Suprapubic skin (tissue), 3 donors: ENCODE results near the gene LRRC46.

Experiments
- POLR2AphosphoS5 ChIP-seq, 3 donors: sonication (generic); formaldehyde crosslinking; IDR thresholded peaks; one replicate each; pipeline ENCODE4 v1.6.1; 2017; ENCODE audit warnings: antibody characterized with exemption in 3 of 3
- TF ChIP-seq, protein P1 (sequence below), 2 donors: fragments of 200-600 bp in 1 of 2; fragments of 450-650 bp in 1 of 2; sonication (generic) in 1 of 2; IDR thresholded peaks; one replicate each; pipeline ENCODE4 v1.5.1; 2016 to 2019; ENCODE audit warnings: antibody characterized with exemption in 2 of 2, mild to moderate bottlenecking in 1 of 2, moderate library complexity in 1 of 2

DNA sequence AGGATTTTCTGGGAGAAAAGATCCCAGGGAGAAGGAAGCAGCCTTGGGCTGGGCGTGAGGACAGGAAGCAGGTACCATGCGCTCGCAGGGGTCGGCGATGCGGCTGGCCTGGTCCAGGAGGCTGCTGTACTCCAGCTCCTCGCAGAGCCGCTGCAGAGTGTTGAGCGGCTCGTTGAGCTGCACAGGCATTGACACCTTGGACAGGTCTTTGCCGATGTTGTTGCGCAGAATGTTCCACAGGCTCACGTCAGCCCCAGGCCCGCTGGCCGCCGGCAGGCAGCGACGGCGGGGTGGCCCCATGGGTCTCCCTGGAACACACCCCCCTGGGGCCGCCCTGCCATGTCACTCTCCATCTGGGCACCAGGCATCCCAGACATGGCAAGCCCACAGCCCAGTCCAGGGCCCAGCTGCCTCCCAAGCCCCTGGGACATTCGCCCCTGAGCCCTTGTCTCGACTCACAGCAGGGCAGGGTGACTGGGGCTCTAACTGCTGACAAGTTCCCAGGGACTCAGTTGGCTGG lies 17.9 kb upstream of the LRRC46 start:
- TF ChIP-seq, protein P1, sequence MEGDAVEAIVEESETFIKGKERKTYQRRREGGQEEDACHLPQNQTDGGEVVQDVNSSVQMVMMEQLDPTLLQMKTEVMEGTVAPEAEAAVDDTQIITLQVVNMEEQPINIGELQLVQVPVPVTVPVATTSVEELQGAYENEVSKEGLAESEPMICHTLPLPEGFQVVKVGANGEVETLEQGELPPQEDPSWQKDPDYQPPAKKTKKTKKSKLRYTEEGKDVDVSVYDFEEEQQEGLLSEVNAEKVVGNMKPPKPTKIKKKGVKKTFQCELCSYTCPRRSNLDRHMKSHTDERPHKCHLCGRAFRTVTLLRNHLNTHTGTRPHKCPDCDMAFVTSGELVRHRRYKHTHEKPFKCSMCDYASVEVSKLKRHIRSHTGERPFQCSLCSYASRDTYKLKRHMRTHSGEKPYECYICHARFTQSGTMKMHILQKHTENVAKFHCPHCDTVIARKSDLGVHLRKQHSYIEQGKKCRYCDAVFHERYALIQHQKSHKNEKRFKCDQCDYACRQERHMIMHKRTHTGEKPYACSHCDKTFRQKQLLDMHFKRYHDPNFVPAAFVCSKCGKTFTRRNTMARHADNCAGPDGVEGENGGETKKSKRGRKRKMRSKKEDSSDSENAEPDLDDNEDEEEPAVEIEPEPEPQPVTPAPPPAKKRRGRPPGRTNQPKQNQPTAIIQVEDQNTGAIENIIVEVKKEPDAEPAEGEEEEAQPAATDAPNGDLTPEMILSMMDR (IDR thresholded peaks at IDR 0.05) = no peak
- TF ChIP-seq POLR2AphosphoS5 (IDR thresholded peaks at IDR 0.05) = no peak
